Measurements from ENCODE around the gene NR3C1.

DNA sequence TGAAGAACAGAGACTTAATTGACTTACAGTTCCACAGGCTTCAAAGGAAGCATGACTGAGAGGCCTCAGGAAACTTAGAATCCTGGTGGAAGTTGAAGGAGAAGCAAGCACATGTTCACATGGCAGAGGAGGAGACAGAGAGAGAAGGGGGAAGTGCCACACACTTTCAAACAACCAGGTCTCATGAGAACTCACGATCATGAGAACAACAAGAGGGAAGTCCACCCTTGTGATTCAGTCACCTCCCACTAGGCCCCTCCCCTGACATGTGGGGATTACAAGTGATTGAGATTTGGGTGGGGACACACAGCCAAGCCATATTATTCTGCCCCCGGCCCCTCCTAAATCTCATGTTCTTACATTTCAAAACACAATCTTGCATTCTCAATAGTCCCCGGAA is 19.5 kb downstream of the NR3C1 start:
- TF ChIP-seq CTCF (conservative IDR thresholded peaks at IDR 0.05; ENCODE audit: low read depth, low read length), result no peak
- TF ChIP-seq EZH2 (IDR thresholded peaks at IDR 0.05; ENCODE audit: borderline replicate concordance, low read depth, low read length, poor library complexity, severe bottlenecking), result no peak

Measured in A673 (cell line).